GM21576 (cell line): ENCODE results near the gene RPS14.

Experiments used
- ATAC-seq: cut with Tn5 transposase; IDR thresholded peaks from one replicate; pipeline ENCODE4 v1.9.1; 2021; ENCODE audit warnings: mild to moderate bottlenecking, moderate library complexity; ENCODE audit not compliant: unreplicated experiment

RPS14 gene

GRCh38 chr5:150402229-150402773, 47.2 kb downstream of the RPS14 start:
- ATAC-seq = no peak

- no peak for ATAC-seq
These were observed 47.9 kb downstream of the RPS14 start for GRCh38 chr5:150401376-150402228.

GRCh38 chr5:150401076-150401375, 48.5 kb downstream of the RPS14 start:
- ATAC-seq = no peak

DNA sequence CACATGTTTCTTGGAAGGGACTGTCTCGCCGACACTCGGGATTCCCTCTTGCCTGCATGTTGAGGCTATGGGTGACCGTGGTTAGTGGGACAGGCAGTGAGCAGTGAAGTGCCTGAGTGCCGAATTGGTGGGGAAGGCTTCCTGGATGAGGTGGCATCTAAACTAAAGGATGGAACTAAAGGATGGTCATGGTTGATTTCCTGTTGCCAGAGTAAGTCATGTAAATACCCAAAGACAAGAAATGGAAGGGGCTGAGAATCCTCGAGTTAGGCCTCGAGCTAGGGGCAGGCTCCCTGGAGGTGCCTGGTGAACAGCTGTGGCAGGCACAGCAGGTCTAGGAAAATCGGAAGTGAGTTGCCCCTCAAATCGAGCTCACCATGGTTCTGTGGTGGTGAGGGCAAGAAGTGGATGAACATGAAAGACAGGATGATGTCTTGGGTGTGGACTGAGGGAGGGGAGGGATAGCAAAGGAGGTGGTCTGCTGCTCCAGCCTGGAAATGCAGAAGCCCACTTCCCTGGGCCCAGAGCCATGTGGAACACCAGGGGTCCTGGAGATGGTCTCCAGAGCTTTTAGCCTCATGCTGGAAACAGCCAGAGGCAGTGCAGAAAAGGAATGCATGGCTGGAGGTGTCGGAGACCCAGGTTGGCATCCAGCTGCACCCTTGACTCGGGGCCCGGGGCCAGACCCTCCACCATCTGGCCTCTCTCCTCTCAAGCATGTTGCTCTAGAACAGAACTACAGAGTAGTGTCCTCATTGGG, 49.0 kb downstream of the RPS14 start:
- no peak for ATAC-seq

- ATAC-seq = no peak
These were observed 49.9 kb downstream of the RPS14 start for GRCh38 chr5:150399524-150400211.

GRCh38 chr5:150398722-150399523, 50.6 kb downstream of the RPS14 start:
- ATAC-seq = peak; percentile 75

- no peak for ATAC-seq
These were observed 51.5 kb downstream of the RPS14 start for GRCh38 chr5:150397782-150398721.

GRCh38 chr5:150397146-150397781, 52.3 kb downstream of the RPS14 start:
- no peak for ATAC-seq

- no peak for ATAC-seq
These were observed 53.3 kb downstream of the RPS14 start for GRCh38 chr5:150396267-150396666.

DNA sequence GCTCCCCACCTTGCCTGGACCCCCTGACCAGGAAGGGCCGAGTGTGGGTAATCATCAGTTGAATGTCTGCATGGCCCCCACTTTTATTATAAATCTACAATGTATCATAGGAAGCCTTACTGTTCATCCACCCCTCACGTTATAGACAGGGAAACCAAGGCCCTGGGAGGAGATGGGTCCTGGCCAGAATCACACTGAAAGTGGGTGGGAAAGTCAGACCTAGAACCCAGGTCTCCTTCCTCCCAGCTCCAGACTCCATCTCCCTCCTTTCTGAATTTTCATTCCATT, 53.9 kb downstream of the RPS14 start:
- ATAC-seq = no peak

DNA sequence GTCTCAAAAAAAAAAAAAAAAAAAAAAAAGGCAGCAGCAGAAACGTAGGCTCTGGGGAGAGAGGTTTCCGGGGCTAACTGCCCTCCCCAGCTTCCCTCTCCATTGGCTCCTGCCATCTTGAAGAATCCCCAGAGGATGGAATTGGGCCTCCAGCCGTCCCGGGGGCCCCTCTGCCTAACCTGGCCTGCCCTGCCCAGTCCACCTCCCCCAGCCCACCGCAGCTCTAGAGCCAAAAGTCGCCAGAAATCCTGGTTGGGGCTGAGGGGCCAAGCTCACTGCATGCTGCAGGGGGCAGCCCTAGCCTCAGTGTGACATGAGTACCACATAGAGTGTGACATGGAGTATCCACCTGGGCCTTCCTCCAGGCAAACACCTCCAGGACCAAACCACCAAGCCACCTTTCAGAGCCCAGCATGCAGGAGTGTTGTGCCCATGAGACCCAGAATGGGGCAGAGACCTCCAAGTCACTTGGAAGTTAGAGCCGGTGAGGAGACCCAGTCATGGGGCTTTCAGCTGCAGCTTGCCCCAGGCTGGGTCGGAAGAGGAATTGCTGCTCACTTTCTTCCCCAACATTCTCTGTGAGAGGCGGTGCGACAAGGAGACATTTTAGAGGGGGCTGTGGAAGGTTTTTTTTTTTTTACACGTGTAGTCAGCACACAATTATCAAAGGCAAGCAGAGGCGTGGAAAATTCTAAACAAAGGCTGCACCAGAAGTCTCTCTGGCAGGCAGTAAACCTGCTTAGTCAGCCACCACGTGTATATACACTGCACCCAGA, 54.4 kb downstream of the RPS14 start:
- no peak for ATAC-seq

DNA sequence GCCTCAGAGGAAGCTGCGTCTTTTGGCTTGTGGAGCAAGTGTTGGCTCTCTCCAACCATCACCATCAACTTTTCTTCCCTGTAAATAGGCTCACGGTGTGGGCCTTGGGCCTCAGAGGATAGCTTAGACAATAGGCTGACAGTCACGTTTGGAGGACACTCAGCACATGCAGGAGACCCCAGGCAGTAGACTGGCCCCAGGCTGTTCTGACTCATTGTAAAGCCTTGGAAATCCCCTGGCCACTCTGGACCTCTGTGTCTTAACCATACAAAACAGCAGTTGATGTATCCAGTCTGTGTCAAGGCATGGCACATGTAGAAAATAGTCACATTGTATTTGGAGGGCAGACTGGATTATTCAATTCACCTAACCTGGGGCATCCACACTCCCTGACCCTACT, 55.4 kb downstream of the RPS14 start:
- ATAC-seq = no peak

DNA sequence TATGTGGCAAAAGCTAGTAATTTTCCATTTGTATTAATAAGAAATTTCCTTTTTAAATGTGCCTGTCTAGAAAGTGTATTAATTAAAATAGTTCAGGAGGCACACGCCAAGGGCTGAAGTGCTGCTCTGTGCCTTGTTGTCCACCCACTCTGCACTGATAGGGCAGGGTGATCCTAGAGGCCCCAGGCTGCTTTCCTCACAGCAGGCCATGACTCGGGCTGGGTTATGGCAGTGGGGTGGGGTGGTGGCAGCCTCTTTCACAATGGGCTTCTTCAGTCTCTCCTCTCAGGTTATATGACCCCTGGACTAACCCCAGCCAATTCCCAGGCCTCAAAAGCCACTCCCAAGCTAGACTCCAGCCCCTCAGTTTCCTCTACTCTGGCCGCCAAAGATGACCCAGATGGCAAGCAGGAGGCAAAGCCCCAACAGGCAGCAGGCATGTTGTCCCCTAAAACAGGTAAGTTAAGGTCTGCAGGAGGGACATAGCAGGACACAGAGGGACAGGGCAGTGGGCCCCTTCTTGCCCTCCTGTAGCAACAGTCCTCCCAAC, 56.4 kb downstream of the RPS14 start:
- ATAC-seq = no peak

GRCh38 chr5:150392680-150393079, 56.9 kb downstream of the RPS14 start:
- ATAC-seq = no peak
